Measurements from ENCODE around the gene NOCT.
"Not testable (repeated sequence)": the region's sequence is repeated elsewhere in the genome, so short reads cannot be mapped to it uniquely, and the experiment has no call there.

The NOCT gene

DNA sequence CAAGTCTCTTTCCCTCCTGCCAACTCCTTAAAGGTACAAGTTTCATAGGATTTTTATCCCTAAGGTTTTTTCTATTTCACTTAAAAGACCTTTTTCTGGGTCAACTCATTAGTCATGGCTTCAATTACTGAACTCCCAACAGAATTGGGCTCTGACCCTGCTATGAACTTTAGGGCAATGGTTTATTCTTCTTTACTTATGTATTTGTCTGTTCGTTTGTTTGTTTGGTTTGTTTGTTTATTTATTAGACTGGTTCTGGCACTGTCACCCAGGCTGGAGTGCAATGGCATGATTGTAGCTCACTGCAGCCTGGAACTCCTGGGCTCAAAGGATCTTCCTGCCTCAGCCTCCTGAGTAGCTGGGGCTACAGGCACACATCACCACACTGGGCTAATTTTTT lies 5.9 kb upstream of the NOCT start:
- no peak for DNase-seq (ENCODE audit: low read depth in 2 of 2)

DNA sequence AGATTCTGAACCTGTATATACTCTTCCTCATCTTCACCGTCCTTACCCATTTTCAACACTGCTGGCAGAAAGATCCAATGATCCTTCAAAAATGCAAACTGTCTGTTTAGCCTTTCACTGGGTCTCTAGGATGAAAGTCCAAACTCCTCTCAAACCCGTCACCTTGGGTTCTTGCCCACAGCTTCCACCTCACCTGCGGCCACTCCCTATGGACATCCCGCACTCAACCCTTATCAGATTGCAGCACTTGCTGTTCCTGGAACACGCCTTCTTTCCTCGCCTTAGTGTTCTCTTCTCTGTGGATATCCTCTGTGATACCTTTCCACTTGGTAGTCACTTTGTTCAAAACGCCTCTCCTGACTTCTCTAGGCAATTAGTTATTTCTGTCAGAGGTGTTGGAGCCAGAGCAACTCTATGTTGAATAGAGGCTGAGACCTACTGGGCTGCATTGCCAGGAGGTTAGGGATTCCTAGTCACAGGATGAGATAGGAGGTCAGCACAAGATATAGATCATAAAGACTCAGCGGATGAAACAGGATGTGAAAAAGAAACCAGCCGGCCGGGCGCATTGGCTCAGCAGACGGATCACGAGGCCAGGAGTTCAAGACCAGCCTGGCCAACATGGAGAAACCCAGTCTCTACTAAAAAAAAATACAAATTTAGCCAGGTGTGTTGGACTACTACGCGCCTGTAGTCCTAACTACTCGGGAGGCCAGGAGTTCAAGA lies 4.2 kb upstream of the NOCT start:
- no peak for DNase-seq (ENCODE audit: low read depth in 2 of 2)

GRCh38 chr4:139014371-139015268 lies 961 bp upstream of the NOCT start:
- no peak for DNase-seq (ENCODE audit: low read depth in 2 of 2)

DNA sequence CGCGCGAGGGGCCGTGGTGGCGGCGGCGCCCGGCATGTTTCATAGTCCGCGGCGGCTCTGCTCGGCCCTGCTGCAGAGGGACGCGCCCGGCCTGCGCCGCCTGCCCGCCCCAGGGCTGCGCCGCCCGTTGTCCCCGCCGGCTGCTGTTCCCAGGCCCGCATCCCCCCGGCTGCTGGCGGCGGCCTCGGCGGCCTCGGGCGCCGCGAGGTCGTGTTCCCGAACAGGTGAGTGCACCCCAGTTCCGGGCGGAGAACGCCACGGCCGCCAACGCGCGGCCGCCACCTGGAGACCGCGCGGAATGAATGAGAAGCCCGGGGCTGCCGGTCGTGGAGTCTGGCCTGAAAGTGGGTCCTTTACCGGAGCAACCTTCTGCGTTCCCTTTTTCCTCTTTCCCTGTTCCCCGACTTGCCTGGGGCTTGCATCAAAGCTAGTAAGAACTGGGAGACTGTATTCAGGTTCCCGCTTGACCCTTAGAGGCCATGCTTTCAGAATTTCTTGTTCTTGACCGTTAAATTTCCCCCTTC lies 429 bp downstream of the NOCT start:
- peak in 1 of 2 donors; percentile 6 for DNase-seq (ENCODE audit: low read depth in 2 of 2)

DNA sequence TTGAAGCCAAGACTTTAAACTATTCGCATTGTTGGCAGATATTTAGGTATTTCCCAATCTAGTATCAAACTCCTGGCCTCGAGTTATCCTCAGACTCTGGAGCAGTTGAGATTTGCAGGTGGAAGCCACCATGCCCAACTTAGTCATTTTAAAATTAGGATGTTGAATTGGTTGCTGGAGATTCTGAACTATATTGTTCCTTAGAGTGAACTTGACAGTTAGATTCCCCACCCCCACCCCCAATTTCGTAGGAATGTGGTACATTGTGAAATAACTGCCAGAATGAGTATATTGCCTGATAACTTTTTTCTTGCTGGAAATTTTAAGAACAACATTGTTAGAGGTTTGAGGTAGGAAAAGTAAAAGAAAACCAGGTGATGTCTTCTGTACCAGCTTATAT lies 2.3 kb downstream of the NOCT start:
- DNase-seq (ENCODE audit: low read depth in 2 of 2): no peak

GRCh38 chr4:139018501-139018900 lies 2.9 kb downstream of the NOCT start:
- DNase-seq (ENCODE audit: low read depth in 2 of 2): no peak

- DNase-seq (ENCODE audit: low read depth in 2 of 2): no peak
Measured at GRCh38 chr4:139018971-139019758, 3.6 kb downstream of the NOCT start.

DNA sequence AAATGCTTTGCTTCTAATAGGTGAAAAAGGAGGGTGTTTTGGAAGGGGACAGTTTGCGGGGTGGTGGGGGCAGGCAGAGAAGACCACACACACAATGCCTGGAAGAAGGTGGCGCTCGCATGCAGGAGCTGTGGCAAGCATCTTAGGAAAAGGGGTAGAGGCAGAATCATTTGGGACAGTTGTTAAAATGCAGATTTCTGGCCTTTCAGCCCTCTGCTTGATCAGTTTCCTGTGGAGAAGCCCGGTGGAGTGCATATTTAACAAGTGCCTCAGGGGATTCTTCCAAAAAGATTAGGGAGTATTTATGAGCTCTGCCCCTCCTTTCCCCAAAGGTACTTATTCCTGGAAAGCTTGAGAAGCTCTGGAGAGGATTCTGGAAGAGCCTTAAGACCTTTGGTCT lies 4.8 kb downstream of the NOCT start:
- no peak for DNase-seq (ENCODE audit: low read depth in 2 of 2)

GRCh38 chr4:139021071-139021470 lies 5.5 kb downstream of the NOCT start:
- not testable (repeated sequence) for DNase-seq (ENCODE audit: low read depth in 2 of 2)

DNA sequence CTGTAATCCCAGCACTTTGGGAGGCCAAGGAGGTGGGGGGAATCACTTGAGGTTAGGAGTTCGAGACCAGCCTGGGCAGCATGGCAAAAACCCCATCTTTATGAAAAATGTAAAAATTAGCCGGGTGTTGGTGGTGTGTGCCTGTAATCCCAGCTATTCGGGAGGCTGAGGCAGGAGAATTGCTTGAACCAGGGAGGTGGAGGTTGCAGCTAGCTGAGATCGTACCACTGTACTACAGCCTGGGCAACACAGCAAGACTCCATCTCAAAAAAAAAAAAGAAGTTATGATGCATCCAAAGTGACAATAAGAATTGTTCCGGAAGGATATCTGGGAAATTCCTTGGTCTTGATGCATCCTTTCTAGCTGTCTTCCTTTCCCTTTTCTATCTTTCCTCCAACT lies 7.3 kb downstream of the NOCT start:
- DNase-seq (ENCODE audit: low read depth in 2 of 2): no peak

DNA sequence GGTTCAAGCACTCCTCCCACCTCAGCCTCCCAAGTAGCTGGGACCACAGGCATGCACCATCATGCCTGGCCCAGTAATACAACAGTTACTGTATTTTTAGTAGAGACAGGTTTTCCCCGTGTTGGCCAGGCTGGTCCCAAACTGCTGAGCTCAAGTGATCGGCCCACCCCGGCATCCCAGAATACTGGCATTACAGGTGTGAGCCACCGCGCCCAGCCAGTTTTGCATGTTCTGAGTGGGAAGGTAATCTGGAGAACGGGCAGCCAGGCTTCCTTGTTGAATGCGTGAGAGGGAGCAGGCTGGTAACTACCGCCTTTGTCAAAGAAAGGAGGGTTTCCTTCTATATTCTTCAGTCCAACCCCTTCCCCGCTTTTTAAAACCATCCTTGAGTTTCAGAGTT lies 9.1 kb downstream of the NOCT start:
- DNase-seq (ENCODE audit: low read depth in 2 of 2): no peak

DNA sequence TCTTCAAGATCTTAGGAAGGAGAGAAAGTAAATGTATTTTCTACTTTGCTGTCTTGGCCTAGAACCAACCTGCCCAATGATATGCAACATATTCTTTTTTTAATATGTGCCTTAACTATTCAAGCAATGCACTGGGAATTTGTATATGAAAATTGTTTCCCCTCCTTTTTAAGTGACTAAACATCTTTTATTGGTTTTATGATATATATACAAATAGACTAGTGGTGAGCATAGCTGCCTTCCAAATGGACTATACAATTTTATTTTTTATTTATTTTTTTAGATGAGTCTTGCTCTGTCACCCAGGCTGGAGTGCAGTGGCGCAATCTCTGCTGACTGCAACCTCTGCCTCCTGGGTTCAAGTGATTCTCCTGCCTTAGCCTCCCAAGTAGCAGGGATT lies 10.3 kb downstream of the NOCT start:
- no peak for DNase-seq (ENCODE audit: low read depth in 2 of 2)

DNA sequence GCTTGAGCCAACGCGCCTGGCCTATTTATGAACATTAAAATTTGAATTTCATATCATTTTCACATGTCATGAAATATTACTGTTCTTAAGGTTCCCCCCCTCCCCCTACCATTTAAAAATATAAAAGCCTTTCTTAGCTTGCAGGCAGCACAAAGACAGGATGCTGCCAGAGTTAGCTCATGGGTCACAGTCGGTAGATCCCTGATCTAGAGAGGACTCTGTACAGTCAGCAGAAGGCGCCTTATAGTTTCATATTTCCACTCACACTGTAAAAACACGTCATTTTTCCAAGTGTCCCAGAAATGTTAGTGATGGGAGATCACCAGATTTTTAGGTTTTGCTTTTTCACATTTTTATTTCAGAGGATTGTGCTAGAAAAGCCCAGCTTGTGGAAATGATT lies 12.2 kb downstream of the NOCT start:
- no peak for DNase-seq (ENCODE audit: low read depth in 2 of 2)

- no peak for DNase-seq (ENCODE audit: low read depth in 2 of 2)
Measured at GRCh38 chr4:139028191-139028661, 12.6 kb downstream of the NOCT start.

GRCh38 chr4:139029866-139030363 lies 14.3 kb downstream of the NOCT start:
- not testable (repeated sequence) for DNase-seq (ENCODE audit: low read depth in 2 of 2)

GRCh38 chr4:139030614-139031235 lies 15.1 kb downstream of the NOCT start:
- peak; percentile 53 to 55 for DNase-seq (ENCODE audit: low read depth in 2 of 2)

GRCh38 chr4:139035650-139036049 lies 20.1 kb downstream of the NOCT start:
- no peak for DNase-seq (ENCODE audit: low read depth in 2 of 2)

GRCh38 chr4:139036885-139037284 lies 21.3 kb downstream of the NOCT start:
- DNase-seq (ENCODE audit: low read depth in 2 of 2): no peak

DNA sequence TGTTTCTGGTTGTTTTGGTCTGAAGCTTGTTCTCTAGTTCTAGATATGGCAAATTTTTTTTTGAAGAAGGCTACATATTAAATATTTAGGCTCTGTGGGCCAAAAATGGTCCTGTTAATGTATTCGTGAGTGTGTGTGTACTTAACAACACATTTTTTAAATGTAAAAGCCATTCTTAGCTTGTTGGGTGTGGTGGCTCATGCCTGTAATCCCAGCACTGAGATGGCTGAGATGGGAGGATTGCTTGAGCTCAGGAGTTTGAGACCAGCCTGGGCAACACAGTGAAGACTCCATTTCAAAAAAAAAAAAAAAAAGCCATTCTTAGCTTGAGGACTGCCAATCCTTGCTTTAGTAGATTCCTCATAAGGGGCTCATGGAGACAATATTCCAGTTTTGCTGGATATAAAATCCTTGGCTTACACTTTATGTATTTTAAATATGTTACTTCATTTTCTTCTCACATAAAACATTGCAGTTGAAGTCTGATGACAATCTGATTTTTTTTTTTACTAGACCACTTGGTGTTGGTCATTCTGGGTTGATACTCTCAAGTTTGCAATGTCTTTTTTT lies 23.4 kb downstream of the NOCT start:
- DNase-seq (ENCODE audit: low read depth in 2 of 2): no peak

DNA sequence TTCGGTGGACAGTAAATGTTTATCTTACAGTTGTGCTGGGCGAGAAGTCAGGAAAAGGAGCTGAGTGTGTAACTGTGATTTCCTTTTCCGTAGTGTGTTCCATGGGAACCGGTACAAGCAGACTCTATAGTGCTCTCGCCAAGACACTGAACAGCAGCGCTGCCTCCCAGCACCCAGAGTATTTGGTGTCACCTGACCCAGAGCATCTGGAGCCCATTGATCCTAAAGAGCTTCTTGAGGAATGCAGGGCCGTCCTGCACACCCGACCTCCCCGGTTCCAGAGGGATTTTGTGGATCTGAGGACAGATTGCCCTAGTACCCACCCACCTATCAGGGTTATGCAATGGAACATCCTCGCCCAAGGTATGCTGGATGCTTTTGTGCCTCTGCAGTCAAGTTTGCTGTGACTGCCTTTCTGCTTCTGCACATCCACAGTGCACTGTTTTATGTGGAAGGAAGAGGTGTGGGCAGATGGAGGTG lies 27.4 kb downstream of the NOCT start:
- no peak for DNase-seq (ENCODE audit: low read depth in 2 of 2)

GRCh38 chr4:139044291-139044690 lies 28.7 kb downstream of the NOCT start:
- no peak for DNase-seq (ENCODE audit: low read depth in 2 of 2)
